ENCODE results near the gene C1QTNF9. TPM values are rescaled to one million over a fixed set of nuclear protein-coding genes. Genes with fewer than 3 reads are reported as not detected.

Gene C1QTNF9
- total and polyA plus RNA-seq, 2 donors (not counting 3 experiments of a cell fraction or from before 2014, with no cell fraction given) = not detected

GRCh38 chr13:24276861-24277260 is 32.5 kb upstream of the C1QTNF9 start:
- no TSS peak for BruUV-seq (replicated peaks)

More at GRCh38 chr13:24276861-24277260, 32.5 kb upstream of the C1QTNF9 start:
- intact Hi-C loops (cut with micrococcal nuclease) = no loop called here
- Histone ChIP-seq H3K9me1 (replicated peaks; ENCODE audit: control insufficient read depth, extremely low read depth, insufficient read depth, low read length) (no peaks in the 10 kb centered on the region), H3K27ac (ENCODE audit: insufficient read depth, low read depth, low read length) (no peak overlapping the region), H3K4me2 (ENCODE audit: insufficient read depth, low read length) (no peak overlapping the region), H3K79me2 (ENCODE audit: control insufficient read depth, insufficient read depth, low read length) (no peaks in the 10 kb centered on the region), H3K4me3 (replicated peaks in 1 of 3; ENCODE audit: insufficient read depth in 1 of 3, low read depth in 1 of 3, low read length in 3 of 3) (no peak overlapping the region), H3K36me3 (ENCODE audit: control insufficient read depth in 2 of 2, extremely low read depth in 1 of 2, insufficient read depth in 2 of 2, low read length in 2 of 2) (no peaks in the 10 kb centered on the region), H3K9ac (replicated peaks; ENCODE audit: extremely low read depth, insufficient read depth, low read length) (no peak overlapping the region), H3K9me3 (replicated peaks; ENCODE audit: control insufficient read depth, insufficient read depth, low read length) (no peaks in the 10 kb centered on the region), H3K4me1 (ENCODE audit: control insufficient read depth, extremely low read depth, insufficient read depth, low read length) (peaks cover 4% of the 10 kb centered on the region), H2AFZ (ENCODE audit: low read depth, low read length) (no peak overlapping the region), H4K20me1 (replicated peaks; ENCODE audit: control insufficient read depth, extremely low read depth, insufficient read depth, low read length) (no peaks in the 10 kb centered on the region), H3K27me3 (ENCODE audit: control insufficient read depth in 2 of 2, insufficient read depth in 2 of 2, low read length in 2 of 2) (no peaks in the 10 kb centered on the region)
- POLR2A ChIA-PET = no interaction called here
- CTCF ChIA-PET = no interaction called here
- no peak for TF ChIP-seq GATA2 (IDR thresholded peaks at IDR 0.05; ENCODE audit: insufficient read depth, insufficient read length, low read depth, low read length)
- no peak for TF ChIP-seq MAX (IDR thresholded peaks at IDR 0.05; ENCODE audit: insufficient read depth, insufficient read length)
- TF ChIP-seq FOS (IDR thresholded peaks at IDR 0.05; ENCODE audit: borderline replicate concordance, insufficient read depth, low read length) = no peak
- TF ChIP-seq JUN (IDR thresholded peaks at IDR 0.05; ENCODE audit: borderline replicate concordance, insufficient read depth, insufficient read length, low read depth) = no peak
- no peak for TF ChIP-seq MYC (IDR thresholded peaks at IDR 0.05; ENCODE audit: low read depth, low read length)
- TF ChIP-seq POLR2A (IDR thresholded peaks at IDR 0.05; ENCODE audit: low read depth, low read length) = no peak
- no peak for TF ChIP-seq CTCF (IDR thresholded peaks at IDR 0.05; ENCODE audit: extremely low read depth in 1 of 2, insufficient read depth in 1 of 2, low read depth in 1 of 2, low read length in 2 of 2)
- TF ChIP-seq EZH2 (IDR thresholded peaks at IDR 0.05; ENCODE audit: borderline replicate concordance, low read depth, low read length, severe bottlenecking) = no peak
- no peak for TF ChIP-seq POLR2AphosphoS5 (IDR thresholded peaks at IDR 0.05; ENCODE audit: insufficient read depth, low read depth, low read length)
- DNase-seq (ENCODE audit: low read depth, low spot score) (no peak), FAIRE-seq (no peak)
- dilution Hi-C loops (cut with MboI; ENCODE audit: extremely low pct_ligation_motif_present, low sequenced_read_pairs) = no loop called here
